ENCODE data around the gene UFC1.

The UFC1 gene

DNA sequence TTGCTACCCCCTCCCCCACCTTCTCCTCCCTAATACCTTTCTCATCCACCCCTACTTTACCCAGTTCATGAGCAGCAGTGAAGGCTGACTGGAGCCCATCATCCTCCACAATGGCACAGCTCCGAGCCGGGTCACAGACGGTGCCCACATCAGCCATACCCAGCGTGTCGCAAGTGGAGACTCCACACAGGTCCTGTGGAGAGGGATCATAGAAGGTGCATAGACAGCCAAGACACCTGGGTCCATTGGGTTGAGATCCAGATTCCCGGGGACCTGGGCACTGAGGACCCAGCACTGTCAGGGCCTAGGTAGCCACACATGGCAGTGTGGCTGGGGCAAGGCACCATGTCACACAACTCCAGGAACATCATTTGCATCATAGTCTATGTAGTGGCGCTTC is 42.3 kb downstream of the UFC1 start:
- no peak for DNase-seq

DNA sequence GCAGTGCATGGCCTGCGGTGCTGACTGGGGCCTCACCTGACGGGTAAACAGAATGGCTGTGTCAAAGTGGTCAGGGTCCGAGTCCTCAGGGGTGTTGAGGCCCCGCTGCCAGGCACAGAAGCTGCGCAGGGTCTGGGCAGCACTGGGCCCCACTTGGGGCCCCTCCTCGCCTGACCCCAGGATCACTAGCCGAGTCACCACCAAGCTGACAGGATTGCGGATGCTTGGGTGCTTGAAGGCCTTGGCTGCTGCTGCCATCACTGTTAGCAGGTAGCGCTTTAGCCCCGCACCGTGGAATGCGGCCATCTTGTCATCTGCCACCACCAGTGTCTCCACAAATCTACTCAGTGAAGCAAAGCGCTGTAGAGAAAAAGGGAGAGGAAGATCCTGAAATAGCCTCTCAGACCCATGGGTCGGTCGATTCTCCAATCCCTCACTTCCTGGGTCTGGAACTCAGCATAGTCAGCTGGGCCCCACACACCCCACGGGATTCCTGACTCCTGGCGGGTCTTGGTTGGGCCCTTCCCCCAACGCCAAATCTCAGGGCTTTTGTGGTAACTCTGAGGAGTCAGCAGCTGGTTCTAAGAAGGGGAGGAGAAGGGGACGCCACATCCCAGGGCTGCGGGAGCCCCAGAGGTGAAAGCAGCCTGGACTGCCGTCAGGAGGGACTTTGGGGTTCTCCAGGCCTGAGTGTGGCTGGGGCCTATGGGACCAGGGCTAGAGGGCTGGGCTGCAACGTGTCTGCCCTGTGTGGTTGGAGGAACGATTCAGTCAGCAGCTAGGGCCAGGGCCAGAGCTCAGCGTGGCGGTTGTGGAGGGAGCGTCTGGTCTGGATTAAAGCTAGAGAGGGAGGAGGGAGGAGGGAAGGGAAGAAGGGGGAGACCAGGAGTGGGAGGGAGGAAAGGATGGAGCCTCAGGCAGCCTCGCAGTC is 43.0 kb downstream of the UFC1 start:
- DNase-seq = no peak

DNA sequence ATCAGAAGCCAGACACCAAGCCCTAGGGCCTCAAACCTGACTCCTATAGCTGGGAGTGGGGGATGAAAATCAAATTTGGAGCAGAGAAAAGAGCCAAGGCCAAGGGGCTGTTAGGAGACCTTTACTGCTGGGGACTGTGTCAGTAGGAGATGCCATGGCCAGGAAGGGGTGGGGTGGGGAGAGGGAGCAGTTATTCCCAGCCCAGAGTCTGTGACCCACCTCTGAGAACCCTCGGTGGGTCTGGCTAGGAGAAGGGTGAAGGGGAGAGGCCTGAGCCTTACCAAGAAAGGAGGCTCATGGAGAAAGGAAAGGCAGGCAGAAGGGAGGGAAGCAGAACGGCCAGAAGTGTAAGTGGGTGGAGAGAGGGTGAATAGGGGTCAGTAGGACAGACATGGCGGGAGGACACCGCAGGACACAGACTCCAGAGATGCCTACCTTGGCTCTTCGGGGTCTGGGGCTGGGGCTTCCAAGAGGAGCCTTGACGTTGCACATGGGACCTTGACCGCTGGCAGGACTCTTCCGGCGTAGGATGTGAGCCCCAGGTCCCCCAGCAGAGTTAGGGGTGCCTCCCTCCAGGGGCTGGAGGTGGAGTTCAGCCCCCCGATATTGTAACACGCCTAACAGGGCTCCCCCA is 43.9 kb downstream of the UFC1 start:
- DNase-seq = no peak

DNA sequence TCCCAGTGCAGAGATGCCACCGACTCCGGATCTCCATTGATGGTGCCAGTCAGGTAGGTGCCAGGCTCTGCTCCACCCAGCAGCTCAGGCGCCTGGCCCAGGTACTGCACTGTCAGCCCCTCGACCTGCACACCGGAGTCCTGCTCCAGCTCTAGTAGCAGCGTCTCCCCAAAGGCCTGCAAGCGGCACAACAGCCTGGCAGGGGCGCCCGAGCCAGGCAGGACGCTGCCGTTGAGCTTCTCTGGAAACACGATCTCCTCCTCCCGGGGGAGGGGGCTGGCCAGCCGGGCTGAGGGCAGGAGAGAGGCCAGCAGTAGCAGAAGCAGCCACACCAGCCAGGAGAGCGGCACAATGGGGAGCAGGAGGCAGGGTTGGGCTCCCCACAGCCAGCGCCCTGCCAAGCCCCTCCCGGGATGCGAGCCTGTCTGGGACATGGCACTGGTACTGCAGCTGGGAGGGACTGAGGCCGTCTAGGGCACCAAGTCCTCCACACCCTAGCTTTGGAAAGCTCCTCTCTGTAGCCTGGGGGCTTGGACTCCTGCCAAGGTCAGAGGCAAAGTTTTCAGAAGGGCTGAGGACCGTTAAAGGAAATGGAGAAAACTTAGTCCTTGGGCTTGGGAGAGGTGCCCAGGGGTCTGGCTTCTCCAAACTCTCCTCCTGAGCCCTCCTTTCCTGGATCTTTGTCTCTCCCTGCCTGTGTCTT is 44.6 kb downstream of the UFC1 start:
- peak; percentile 27 for DNase-seq

DNA sequence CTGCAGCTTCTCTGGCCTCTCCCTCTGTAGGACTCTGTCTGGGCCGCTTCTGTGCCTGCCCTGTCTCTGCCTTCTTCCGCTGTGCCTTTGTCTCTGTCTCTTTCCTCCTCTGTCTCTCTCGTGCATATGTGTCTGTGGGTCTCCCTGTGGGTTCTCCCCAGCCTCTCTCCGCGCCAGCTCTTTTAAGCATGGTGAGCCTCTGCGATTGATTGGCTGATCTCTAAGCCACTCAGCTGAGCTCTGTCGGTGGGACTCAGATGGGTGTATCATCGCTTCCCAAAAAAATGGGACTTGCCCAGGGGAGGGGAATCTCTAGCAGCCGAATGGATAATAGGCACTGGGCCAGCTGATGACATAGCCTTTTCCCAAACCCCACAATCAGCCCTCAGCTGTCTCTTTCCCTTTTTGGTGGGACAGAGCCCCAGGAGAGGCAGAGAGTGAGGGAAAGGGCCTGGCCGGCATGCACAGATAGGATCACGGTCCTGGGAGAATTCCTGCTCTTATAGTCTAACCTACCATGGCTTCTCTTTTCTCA is 45.2 kb downstream of the UFC1 start, which contains the start of gene ADAMTS4:
ADAMTS4 (minus strand) TSS at position 158 of the 535 bp plus-strand sequence. CDS start 427 bp downstream, outside the sequence.
- DNase-seq = no peak

DNA sequence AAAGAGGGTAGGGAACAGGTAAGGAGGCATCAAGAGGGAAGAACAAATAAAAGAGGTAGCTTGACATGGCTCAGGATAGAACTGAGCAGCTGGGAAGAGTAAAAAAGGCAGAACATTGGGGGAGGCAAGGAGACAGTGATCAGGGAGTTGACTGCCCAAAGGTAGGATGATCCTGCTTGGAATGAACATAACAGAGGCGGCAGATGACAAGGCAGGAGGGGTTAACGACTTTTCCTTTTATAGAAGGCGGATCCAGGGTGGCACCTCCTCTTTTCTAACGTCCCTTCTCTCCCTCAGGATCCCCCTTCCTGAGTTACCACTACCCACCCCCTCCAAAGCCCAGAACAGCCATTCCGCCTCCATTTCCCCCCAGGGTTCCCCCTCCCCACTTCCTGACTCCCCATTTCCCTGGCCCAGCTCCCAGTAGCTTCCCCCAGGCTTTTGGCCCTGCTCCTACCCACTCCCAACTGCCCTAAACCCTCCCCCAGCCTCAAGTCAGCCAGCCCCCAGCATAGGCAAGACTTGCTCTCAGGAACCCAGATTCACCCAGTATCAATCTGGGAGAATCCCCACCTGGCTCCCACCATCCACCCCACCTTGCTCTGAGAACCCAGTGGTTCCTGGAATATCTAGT is 45.8 kb downstream of the UFC1 start:
- no peak for DNase-seq

DNA sequence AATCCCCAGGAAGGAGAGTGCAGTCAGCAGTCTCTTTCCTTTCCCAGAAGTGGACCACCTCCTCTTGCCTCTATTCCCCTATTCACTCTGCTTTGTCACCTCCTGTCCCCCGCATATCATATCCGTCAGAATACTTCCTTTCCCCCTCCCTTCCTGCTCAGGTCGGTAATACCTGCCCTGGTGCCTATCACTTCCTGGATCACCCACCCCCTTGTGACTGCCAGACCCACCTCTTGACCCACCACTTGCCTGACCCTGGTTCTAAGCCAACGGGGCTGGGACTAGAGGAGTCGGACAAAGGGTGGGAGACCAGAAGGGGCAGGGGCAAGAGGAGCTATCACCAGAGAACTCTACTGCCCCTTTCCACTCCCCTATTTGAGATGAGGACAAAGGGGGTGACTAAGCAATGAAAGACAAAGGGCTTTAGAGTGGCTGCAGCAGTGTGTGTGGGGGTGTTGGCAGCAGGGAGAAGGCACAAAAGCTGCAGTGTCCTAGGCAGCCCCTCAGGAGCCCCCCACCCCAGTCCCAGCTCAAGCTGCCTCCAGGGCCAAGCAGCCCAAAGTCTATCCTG is 46.7 kb downstream of the UFC1 start:
- DNase-seq = no peak

DNA sequence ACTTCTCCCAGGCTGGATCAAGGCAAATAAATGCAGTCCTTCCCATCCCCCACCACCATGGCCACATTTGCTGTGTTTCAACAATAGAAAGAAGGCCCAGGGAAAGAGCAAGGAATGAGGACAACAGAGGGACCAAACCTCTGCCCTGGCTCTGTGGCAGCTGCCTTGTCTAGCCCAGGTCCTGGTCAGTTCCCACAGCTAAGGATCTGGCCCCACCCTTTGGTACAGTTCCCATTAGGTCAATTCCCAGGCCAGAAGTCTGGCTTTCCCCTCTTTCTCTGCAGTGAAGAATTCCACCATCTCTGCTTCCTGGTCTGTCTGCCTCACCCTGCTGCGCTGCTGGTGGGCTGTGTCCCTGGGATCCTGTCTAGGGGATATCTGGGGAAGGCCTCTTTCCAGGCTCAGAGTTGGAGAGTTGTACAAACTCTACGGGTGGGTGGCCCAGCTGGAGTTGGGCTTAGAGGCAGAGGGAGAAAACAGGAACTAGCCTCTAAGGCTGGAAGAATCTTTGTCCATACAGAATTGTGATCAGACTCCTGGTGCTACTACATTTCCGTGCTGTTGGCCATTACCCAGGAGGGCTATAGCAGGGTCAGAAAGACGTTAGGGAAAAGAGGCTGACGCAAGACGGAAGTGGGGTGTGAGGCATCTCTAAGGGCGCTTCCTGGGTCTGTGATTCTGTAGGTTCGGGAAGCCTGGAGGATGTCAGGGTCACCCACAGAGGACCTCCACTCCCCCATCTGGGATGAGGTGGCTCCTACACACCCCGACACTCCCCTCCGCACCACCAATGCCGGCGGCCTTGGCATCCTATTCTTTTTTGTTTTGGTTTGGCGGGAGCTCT is 47.4 kb downstream of the UFC1 start:
- DNase-seq = peak; percentile 36

DNA sequence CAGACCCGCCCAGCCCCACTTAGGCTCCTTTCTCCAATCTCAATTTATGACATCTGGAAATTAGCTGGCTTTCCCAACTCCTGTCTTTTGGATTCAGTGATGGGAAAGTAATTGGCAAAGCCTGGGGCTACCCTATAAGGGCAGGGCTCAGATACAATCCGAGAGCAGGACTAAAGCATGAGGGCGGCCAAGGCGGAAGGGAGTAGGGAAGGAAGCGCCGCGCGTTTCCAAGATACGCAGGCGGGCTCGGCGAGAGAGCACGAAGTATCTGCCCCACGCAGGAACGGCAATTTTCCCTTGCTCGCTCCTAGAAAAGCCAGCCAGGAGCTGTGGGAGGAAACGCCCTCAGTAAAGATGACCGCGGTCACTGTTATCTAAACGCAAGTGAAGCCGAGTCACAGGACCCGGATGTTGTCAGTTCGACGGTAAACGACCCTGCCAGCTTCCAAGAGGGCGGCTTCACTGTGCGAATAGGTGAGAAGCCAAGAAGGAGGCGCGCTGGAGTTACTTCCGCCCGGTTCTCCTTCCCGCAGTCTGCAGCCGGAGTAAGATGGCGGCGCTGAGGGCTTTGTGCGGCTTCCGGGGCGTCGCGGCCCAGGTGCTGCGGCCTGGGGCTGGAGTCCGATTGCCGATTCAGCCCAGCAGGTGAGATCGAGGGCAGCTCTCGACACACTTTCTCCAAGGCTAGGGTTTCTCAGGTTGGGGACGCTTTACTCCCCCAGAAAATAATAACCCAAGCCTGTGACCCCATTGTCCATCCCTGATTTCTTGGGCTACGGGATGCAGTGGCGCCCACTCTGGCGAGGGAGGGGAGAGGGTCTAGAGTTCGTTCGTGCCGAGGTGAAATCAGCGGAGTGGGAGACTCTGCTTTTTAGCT is 48.3 kb downstream of the UFC1 start, which contains the start of gene NDUFS2:
NDUFS2 (plus strand) TSS at position 532 of the 877 bp plus-strand sequence; CDS start at position 551, 19 bp downstream.
- peak; percentile 100 for DNase-seq

DNA sequence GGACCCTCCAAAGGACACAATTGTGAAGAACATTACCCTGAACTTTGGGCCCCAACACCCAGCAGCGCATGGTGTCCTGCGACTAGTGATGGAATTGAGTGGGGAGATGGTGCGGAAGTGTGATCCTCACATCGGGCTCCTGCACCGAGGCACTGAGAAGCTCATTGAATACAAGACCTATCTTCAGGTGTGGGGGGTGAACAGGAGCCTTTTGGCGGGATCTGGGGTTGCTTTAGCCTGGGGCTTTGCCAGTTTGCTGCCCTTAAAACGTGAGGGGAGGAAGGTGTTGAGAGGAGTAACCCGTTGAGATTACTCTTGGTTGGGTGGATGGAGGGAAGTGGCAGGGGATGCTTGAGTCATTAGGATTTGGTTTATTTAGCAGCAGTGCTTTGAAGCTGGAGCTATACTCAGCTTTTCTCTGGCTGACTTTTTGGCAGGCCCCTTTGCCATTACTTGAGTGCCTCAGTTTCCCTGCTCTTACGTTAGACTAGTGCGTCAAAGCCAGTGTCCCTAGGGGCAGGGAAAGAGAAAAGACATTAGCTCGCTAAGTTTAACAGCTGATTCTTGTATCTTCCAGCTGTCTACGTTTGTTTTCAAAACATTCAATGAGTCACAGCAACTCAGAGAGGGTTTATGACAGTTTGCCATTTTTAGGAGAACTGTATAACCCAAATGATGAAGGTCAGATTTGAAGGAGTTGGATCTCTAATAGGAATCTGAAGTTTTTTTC is 52.8 kb downstream of the UFC1 start:
- no peak for DNase-seq

DNA sequence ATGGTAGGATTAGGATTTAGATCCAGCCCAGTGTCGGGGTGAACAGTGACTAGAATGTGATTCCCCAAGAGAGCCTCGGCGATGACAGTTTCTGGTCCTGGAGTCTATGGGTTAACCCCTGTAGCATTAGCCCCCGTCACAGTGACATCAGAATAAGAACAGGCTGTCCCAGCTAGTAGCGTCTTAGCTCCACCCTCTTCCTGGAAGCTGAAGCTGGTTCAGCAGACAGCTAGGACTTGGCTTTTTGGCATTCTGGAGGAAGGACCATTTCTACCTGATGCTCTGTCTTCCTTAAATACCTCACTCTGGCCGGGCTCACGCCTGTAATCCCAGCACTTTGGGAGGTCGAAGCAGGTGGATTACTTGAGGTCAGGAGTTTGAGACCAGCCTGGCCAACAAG is 53.4 kb downstream of the UFC1 start:
- no peak for DNase-seq
